ENCODE measurements around the gene CLIC4. TPM values are rescaled to one million over a fixed set of nuclear protein-coding genes. Genes with fewer than 3 reads are reported as not detected.
A peak's percentile ranks its signal among the peaks of the same experiment; 100 is the strongest.
"Not testable (repeated sequence)": the region's sequence is repeated elsewhere in the genome, so short reads cannot be mapped to it uniquely, and the experiment has no call there.

Gene CLIC4
- total RNA-seq, 1 donor from 2014 or later: 334 TPM

DNA sequence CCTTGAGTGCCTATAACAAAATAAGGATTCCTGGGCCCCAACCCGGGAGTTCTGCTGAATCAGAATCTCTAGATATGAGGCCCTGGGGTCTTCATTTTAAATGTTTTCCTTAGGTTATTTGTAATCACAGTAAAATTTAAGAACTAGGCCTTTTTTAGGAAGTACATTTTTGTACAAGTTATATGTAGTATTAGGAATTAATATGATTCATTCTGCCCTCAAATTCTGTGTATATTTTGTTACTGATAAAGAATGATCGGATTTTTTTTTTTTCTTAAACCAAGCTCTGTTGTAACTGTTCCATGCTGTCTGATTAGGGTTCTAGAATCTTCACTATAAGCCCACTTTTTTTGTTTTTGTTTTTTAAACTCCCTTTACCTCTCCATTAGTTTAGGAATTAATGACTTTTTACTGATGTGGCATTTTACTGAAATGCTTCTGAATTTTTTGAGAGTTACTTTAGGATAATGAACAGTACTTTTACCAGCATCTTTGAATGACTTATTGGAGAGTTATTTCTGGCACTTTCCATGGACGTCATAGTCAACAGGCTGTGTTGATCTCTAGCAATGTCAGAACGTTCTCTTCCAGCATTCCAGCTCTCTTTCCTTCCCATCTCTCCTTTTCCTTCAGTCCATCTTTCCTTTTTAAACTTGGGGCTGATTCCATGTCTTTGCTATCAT, 48.3 kb downstream of the CLIC4 start:
- intact Hi-C loops (cut with DNase I): no loop called here
- DNase-seq (no peak), ATAC-seq (ENCODE audit: poor library complexity) (peak; percentile 82)

- ATAC-seq (ENCODE audit: poor library complexity): peak; percentile 38
- DNase-seq; intact Hi-C loops (cut with DNase I): not testable (repeated sequence)
Measured at GRCh38 chr1:24794130-24794502, 48.9 kb downstream of the CLIC4 start.

- no peak for ATAC-seq (ENCODE audit: poor library complexity)
- DNase-seq: no peak
- intact Hi-C loops (cut with DNase I): no loop called here
Measured at GRCh38 chr1:24795236-24795635, 50.0 kb downstream of the CLIC4 start.

- DNase-seq (no peak), ATAC-seq (ENCODE audit: poor library complexity) (no peak)
- intact Hi-C loops (cut with DNase I): no loop called here
Measured at GRCh38 chr1:24796524-24796923, 51.3 kb downstream of the CLIC4 start.

- DNase-seq; ATAC-seq (ENCODE audit: poor library complexity); intact Hi-C loops (cut with DNase I): not testable (repeated sequence)
Measured at GRCh38 chr1:24799242-24799641, 54.0 kb downstream of the CLIC4 start.

GRCh38 chr1:24801176-24801575, 55.9 kb downstream of the CLIC4 start:
- intact Hi-C loops (cut with DNase I): no loop called here
- no peak for DNase-seq
- no peak for ATAC-seq (ENCODE audit: poor library complexity)

DNA sequence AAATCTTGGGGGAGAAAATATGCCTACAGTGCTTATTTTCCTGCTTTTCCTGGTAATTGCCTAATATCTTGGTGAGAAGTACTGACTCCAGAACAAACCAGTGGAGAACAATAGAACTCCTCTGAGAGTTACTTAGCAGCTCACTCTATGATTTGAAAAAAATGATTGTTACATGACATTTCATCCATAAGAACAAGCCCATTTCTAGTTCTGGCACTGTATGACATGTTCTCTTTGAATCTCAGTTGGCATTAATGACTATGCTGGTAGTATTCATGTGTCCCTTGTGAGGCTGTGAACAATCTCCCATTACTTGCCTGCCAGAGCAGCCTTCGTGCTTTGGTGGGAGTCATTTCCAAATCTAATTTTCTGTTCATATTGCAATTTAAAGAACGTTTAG, 58.0 kb downstream of the CLIC4 start:
- DNase-seq (no peak), ATAC-seq (ENCODE audit: poor library complexity) (peak; percentile 63)
- intact Hi-C loops (cut with DNase I): no loop called here

DNA sequence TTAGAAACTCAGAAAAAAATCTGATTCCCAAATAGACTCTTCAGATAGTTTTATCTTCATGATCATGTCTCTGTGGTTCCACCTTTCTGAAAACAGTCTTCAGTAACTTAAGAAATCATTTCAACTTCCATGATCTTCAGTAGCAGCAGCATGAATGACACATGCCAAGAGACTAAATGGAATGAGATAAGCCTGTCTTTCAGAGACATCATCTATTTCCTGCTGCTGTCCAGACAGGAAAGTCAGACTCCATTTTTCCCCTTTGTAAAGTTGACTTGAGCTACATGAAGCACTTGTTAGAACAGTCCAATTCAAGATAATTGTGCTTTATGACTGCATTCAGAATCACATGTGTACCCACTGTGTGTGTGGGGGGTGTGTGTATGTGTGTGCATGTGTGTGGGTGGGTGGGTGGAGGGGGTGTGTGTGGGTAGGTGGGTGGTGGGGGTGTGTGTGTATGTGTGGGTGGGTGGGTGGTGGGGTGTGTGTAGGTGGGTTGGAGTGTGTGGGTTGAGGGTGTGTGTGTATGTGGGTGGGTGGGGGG, 58.8 kb downstream of the CLIC4 start:
- ATAC-seq (ENCODE audit: poor library complexity) (no peak), DNase-seq (no peak)
- intact Hi-C loops (cut with DNase I): no loop called here

- DNase-seq (no peak), ATAC-seq (ENCODE audit: poor library complexity) (peak; percentile 38)
- intact Hi-C loops (cut with DNase I): no loop called here
Measured at GRCh38 chr1:24805534-24806301, 60.5 kb downstream of the CLIC4 start.

- ATAC-seq (ENCODE audit: poor library complexity) (no peak), DNase-seq (no peak)
- intact Hi-C loops (cut with DNase I): no loop called here
Measured at GRCh38 chr1:24806588-24806987, 61.3 kb downstream of the CLIC4 start.

DNA sequence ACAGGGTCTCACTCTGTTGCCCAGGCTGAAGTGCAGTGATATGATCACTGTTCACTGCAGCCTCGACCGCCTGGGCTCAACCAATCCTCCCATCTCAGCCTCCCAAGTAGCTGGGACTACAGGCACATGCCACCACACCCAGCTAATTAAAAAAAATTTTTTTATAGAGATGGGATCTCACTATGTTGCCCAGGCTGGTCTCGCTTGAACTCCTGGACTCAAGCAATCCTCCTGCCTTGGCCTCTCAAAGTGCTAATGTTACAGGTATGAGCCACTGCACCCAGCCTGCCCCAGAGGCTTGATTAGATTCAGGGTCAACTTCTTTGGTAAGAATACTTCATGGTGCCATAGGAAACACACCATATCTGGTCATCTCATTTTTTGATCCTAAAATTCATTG, 66.2 kb downstream of the CLIC4 start:
- DNase-seq; ATAC-seq (ENCODE audit: poor library complexity); intact Hi-C loops (cut with DNase I): not testable (repeated sequence)

DNA sequence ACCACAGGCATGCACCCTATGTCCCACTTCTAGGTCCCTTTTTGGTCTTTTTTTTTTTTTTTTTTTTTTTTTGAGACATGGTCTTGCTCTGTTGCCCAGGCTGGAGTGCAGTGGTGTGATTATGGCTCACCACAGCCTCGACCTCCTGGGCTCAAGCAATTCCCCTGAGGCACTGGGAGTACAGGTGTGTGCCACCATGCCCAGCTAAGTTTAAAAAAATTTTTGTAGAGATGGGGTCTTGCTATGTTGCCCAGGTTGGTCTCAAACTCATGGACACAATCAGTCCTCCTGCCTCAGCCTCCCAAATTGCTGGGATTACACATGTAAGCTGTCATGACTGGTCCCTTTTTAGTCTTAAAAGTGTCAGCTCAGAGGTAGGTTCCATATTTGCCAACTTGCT, 75.0 kb downstream of the CLIC4 start:
- ATAC-seq (ENCODE audit: poor library complexity); intact Hi-C loops (cut with DNase I); DNase-seq: not testable (repeated sequence)

- DNase-seq (no peak), ATAC-seq (ENCODE audit: poor library complexity) (no peak)
- intact Hi-C loops (cut with DNase I): no loop called here
Measured at GRCh38 chr1:24822887-24823286, 77.6 kb downstream of the CLIC4 start.

DNA sequence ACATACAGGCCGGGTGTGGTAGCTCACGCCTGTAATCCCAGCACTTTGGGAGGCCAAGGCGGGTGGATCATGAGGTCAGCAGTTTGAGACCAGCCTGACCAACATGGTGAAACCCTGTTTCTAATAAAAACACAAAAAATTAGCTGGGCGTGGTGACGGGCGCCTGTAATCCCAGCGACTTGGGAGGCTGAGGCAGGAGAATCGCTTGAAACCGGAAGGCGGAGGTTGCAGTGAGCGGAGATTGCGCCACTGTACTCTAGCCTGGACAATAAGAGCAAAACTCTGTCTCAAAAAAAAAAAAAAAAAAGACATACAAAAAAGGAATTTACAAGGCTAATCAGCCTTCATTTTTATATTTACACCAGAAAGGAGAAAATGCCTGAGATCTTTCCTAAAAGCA, 78.2 kb downstream of the CLIC4 start:
- ATAC-seq (ENCODE audit: poor library complexity); DNase-seq; intact Hi-C loops (cut with DNase I): not testable (repeated sequence)

DNA sequence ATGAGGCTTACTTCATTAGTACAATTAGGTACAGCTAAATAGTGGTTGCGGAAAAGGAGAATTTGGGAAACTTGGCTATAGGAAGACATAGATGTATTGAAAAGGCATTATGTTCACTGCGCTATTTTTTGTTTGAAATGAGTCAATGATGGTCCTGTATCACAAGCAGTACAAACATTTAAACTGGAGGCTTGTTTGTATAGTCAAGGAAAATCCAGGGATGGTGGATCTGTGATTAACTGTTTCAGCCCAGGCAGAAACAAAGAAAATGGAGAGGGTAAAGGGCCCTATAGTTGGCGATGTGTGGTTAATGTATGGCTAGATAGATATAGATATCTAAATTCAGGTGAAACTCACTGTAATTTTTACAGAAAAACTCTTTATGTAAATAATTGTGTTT, 79.9 kb downstream of the CLIC4 start:
- DNase-seq: no peak
- no peak for ATAC-seq (ENCODE audit: poor library complexity)
- intact Hi-C loops (cut with DNase I): loop anchor here (5.0 kb wide), 1 partner anchor 78 kb away; the partner anchor contains the start of gene CLIC4

- no peak for DNase-seq
- intact Hi-C loops (cut with DNase I): loop anchor here (5.0 kb wide), 1 partner anchor 79 kb away; the partner anchor contains the start of gene CLIC4
Measured at GRCh38 chr1:24826510-24826909, 81.3 kb downstream of the CLIC4 start.

DNA sequence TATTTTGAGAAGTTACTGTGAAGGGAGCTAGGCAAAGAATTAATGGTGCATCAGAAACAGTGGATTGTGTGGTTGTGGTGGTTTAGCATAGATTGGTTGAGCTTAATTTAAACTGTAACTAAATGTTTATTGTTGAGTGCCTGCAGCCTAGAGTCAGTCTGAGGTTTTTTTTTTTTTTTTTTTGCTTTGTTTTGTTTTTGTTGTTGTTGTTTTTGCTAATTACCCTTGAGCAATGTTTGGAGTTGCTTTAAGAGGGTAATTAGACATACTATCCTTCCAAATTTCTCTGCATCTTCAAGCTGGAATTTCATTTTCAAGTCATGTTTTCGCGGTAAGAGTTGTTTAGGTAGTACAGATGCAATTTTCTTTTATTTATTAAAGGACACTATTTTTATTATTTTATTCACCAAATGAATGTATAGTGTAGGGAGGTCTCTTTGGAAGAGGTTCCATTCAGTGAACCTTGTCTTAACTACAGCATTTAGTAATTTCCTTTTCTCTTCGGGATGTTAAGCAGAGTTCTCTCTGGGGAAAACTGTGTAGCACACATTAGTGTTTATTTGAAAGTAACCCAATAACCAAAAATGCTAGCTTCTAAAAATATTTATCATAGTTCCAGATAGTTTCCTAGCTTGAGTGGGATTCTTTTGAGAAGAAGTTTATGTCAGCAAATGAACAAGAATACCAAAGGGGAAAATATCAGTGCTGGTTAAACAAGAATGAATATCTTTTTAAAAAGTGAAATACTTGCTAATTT, 82.3 kb downstream of the CLIC4 start:
- intact Hi-C loops (cut with DNase I): loop anchor here (5.0 kb wide), 1 partner anchor 80 kb away; the partner anchor contains the start of gene CLIC4
- DNase-seq: no peak
- no peak for ATAC-seq (ENCODE audit: poor library complexity)

More at GRCh38 chr1:24826510-24826909, 81.3 kb downstream of the CLIC4 start:
- no peak for ATAC-seq (ENCODE audit: poor library complexity)

- DNase-seq (no peak), ATAC-seq (ENCODE audit: poor library complexity) (no peak)
- intact Hi-C loops (cut with DNase I): loop anchor here (5.0 kb wide), 1 partner anchor 81 kb away; the partner anchor contains the start of gene CLIC4
Measured at GRCh38 chr1:24828183-24828886, 83.1 kb downstream of the CLIC4 start.
